Measurements from ENCODE around the gene MTHFR.

The MTHFR gene

GRCh38 chr1:11766429-11766776 is 39.4 kb downstream of the MTHFR start:
- no peak overlapping the region for H3K4me3 ChIP-seq (replicated peaks; ENCODE audit: low read depth, low read length)
- H3K36me3 ChIP-seq (ENCODE audit: control insufficient read depth, insufficient read depth, low read length), result no peaks in the 10 kb centered on the region
- TF ChIP-seq, protein P1, sequence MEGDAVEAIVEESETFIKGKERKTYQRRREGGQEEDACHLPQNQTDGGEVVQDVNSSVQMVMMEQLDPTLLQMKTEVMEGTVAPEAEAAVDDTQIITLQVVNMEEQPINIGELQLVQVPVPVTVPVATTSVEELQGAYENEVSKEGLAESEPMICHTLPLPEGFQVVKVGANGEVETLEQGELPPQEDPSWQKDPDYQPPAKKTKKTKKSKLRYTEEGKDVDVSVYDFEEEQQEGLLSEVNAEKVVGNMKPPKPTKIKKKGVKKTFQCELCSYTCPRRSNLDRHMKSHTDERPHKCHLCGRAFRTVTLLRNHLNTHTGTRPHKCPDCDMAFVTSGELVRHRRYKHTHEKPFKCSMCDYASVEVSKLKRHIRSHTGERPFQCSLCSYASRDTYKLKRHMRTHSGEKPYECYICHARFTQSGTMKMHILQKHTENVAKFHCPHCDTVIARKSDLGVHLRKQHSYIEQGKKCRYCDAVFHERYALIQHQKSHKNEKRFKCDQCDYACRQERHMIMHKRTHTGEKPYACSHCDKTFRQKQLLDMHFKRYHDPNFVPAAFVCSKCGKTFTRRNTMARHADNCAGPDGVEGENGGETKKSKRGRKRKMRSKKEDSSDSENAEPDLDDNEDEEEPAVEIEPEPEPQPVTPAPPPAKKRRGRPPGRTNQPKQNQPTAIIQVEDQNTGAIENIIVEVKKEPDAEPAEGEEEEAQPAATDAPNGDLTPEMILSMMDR (IDR thresholded peaks at IDR 0.05; ENCODE audit: insufficient read depth, low read length, poor library complexity, severe bottlenecking), result no peak
- no peaks in the 10 kb centered on the region; the same call in 1 of the 2 replicates for H3K27me3 ChIP-seq (replicated peaks; ENCODE audit: control insufficient read depth, insufficient read depth, low read length)
- no peak for DNase-seq (ENCODE audit: extremely low read depth, insufficient read length)

- Histone ChIP-seq H3K4me3 (replicated peaks; ENCODE audit: low read depth, low read length) (no peak overlapping the region), H3K36me3 (ENCODE audit: control insufficient read depth, insufficient read depth, low read length) (no peaks in the 10 kb centered on the region), H3K27me3 (replicated peaks; ENCODE audit: control insufficient read depth, insufficient read depth, low read length) (no peaks in the 10 kb centered on the region; the same call in 1 of the 2 replicates)
- DNase-seq (ENCODE audit: extremely low read depth, insufficient read length), result no peak
- TF ChIP-seq, protein P1 (IDR thresholded peaks at IDR 0.05; ENCODE audit: insufficient read depth, low read length, poor library complexity, severe bottlenecking), result no peak
These were observed 39.9 kb downstream of the MTHFR start for GRCh38 chr1:11765661-11766428.

- H3K36me3 ChIP-seq (ENCODE audit: control insufficient read depth, insufficient read depth, low read length), result no peaks in the 10 kb centered on the region
- no peaks in the 10 kb centered on the region; the same call in 1 of the 2 replicates for H3K27me3 ChIP-seq (replicated peaks; ENCODE audit: control insufficient read depth, insufficient read depth, low read length)
- H3K4me3 ChIP-seq (replicated peaks; ENCODE audit: low read depth, low read length), result no peak overlapping the region
- DNase-seq (ENCODE audit: extremely low read depth, insufficient read length), result no peak
- TF ChIP-seq, protein P1 (IDR thresholded peaks at IDR 0.05; ENCODE audit: insufficient read depth, low read length, poor library complexity, severe bottlenecking), result no peak
These were observed 41.2 kb downstream of the MTHFR start for GRCh38 chr1:11764519-11764918.

GRCh38 chr1:11764115-11764514 is 41.6 kb downstream of the MTHFR start:
- TF ChIP-seq, protein P1 (IDR thresholded peaks at IDR 0.05; ENCODE audit: insufficient read depth, low read length, poor library complexity, severe bottlenecking), result no peak

DNA sequence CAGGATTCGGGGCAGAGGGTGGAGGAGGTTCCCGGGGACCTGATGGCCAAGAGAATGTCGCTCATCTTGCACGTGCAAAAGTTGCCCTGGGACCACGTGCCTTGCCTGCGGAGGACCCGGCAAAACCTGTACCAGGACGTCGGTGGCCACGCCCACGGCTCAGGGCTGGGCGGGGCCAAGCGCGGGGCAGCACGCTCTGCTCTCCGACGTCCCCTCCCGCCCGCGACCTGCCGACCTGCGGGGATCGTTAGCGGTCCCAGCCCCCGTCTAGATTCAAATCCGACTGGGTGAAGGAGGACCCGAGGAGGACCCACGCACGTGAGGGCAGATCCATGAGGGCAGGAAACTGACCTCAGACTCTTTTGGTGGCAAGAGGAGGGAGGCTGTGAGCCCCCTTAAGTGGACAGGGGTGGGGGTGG is 43.8 kb downstream of the MTHFR start, which contains the start of gene C1orf167:
Gene C1orf167 (plus strand): TSS at position 206 of the 419 bp plus-strand sequence. CDS start 2,208 bp downstream, outside the sequence.
- no peak within 1 kb of the TSS for H3K4me3 ChIP-seq (replicated peaks; ENCODE audit: low read depth, low read length)
- no peaks in the 10 kb centered on the region for H3K27me3 ChIP-seq (replicated peaks; ENCODE audit: control insufficient read depth, insufficient read depth, low read length)
- TF ChIP-seq, protein P1 (IDR thresholded peaks at IDR 0.05; ENCODE audit: insufficient read depth, low read length, poor library complexity, severe bottlenecking), result no peak
- H3K36me3 ChIP-seq (ENCODE audit: control insufficient read depth, insufficient read depth, low read length), result no peaks in the 10 kb centered on the region
- no peak for DNase-seq (ENCODE audit: extremely low read depth, insufficient read length)

More at GRCh38 chr1:11764115-11764514, 41.6 kb downstream of the MTHFR start:
- DNase-seq (ENCODE audit: extremely low read depth, insufficient read length), result no peak
- H3K27me3 ChIP-seq (replicated peaks; ENCODE audit: control insufficient read depth, insufficient read depth, low read length), result no peaks in the 10 kb centered on the region; the same call in 1 of the 2 replicates
- H3K36me3 ChIP-seq (ENCODE audit: control insufficient read depth, insufficient read depth, low read length), result no peaks in the 10 kb centered on the region
- H3K4me3 ChIP-seq (replicated peaks; ENCODE audit: low read depth, low read length), result no peak overlapping the region

Data from GM06990 (cell line).